GM19467 (cell line): ENCODE data around the gene DIP2B.
"Not testable (repeated sequence)": the region's sequence is repeated elsewhere in the genome, so short reads cannot be mapped to it uniquely, and the experiment has no call there.

Source experiments
- ATAC-seq: cut with Tn5 transposase; IDR thresholded peaks from one replicate; pipeline ENCODE4 v1.9.1; 2021; ENCODE audit warnings: mild to moderate bottlenecking, moderate library complexity; ENCODE audit not compliant: unreplicated experiment

The DIP2B gene

GRCh38 chr12:50547742-50548141, 43.0 kb downstream of the DIP2B start:
- ATAC-seq: no peak

- no peak for ATAC-seq
Measured at GRCh38 chr12:50549885-50550284, 45.1 kb downstream of the DIP2B start.

- no peak for ATAC-seq
Measured at GRCh38 chr12:50550530-50551223, 45.9 kb downstream of the DIP2B start.

GRCh38 chr12:50551866-50552265, 47.1 kb downstream of the DIP2B start:
- no peak for ATAC-seq

GRCh38 chr12:50554651-50555050, 49.9 kb downstream of the DIP2B start:
- ATAC-seq: no peak

- no peak for ATAC-seq
Measured at GRCh38 chr12:50555471-50555885, 50.7 kb downstream of the DIP2B start.

GRCh38 chr12:50556273-50556672, 51.5 kb downstream of the DIP2B start:
- no peak for ATAC-seq

- ATAC-seq: not testable (repeated sequence)
Measured at GRCh38 chr12:50556796-50557195, 52.0 kb downstream of the DIP2B start.

- ATAC-seq: no peak
Measured at GRCh38 chr12:50557421-50557820, 52.6 kb downstream of the DIP2B start.

GRCh38 chr12:50558970-50559369, 54.2 kb downstream of the DIP2B start:
- no peak for ATAC-seq

GRCh38 chr12:50562520-50563433, 58.0 kb downstream of the DIP2B start:
- ATAC-seq: no peak

GRCh38 chr12:50563434-50563787, 58.6 kb downstream of the DIP2B start:
- ATAC-seq: no peak

- ATAC-seq: no peak
Measured at GRCh38 chr12:50564237-50564947, 59.6 kb downstream of the DIP2B start.

GRCh38 chr12:50564948-50565297, 60.1 kb downstream of the DIP2B start:
- no peak for ATAC-seq

- no peak for ATAC-seq
Measured at GRCh38 chr12:50566066-50566465, 61.3 kb downstream of the DIP2B start.

- ATAC-seq: no peak
Measured at GRCh38 chr12:50567926-50568325, 63.1 kb downstream of the DIP2B start.

GRCh38 chr12:50568338-50569091, 63.7 kb downstream of the DIP2B start:
- no peak for ATAC-seq

GRCh38 chr12:50569321-50569720, 64.5 kb downstream of the DIP2B start:
- ATAC-seq: no peak

GRCh38 chr12:50569876-50570275, 65.1 kb downstream of the DIP2B start:
- no peak for ATAC-seq

GRCh38 chr12:50571786-50572185, 67.0 kb downstream of the DIP2B start:
- ATAC-seq: no peak

- ATAC-seq: no peak
Measured at GRCh38 chr12:50572287-50572686, 67.5 kb downstream of the DIP2B start.
